ENCODE results near the gene ADGRD2. TPM values are rescaled to one million over a fixed set of nuclear protein-coding genes. Genes with fewer than 3 reads are reported as not detected.

ADGRD2 gene
- polyA plus RNA-seq, 4 donors: not detected

GRCh38 chr9:124449381-124450151 is 685 bp upstream of the ADGRD2 start:
- 73 to 82% (median 81%) methylated on average over 13 of the region's 13 CpGs for WGBS, 3 donors
- H3K4me1 ChIP-seq (ENCODE audit: control insufficient read depth in 3 of 3, insufficient read depth in 2 of 3, low read depth in 1 of 3, low read length in 2 of 3): peaks cover 0 to 4% (median 0%) of the 10 kb centered on the region in 3 donors
- H3K9me3 ChIP-seq (ENCODE audit: control insufficient read depth in 2 of 2, insufficient read depth in 1 of 2, low read depth in 1 of 2, low read length in 1 of 2): no peaks in the 10 kb centered on the region
- FAIRE-seq (no peak), DNase-seq (no peak)
- no peaks in the 10 kb centered on the region for H3K36me3 ChIP-seq (ENCODE audit: control insufficient read depth in 3 of 3, insufficient read depth in 2 of 3, low read depth in 1 of 3, low read length in 3 of 3)
- peaks cover 5 to 52% (median 26%) of the 10 kb centered on the region in 3 donors for H3K27me3 ChIP-seq (ENCODE audit: control insufficient read depth in 3 of 3, insufficient read depth in 3 of 3, low read length in 3 of 3)
- no peak overlapping the region for H3K27ac ChIP-seq (ENCODE audit: low read depth in 1 of 3, low read length in 2 of 3)
- H3K4me3 ChIP-seq (ENCODE audit: low read depth in 1 of 3, low read length in 3 of 3): no peak overlapping the region

GRCh38 chr9:124450931-124451661 is 845 bp downstream of the ADGRD2 start:
- Histone ChIP-seq H3K9me3 (ENCODE audit: control insufficient read depth in 2 of 2, insufficient read depth in 1 of 2, low read depth in 1 of 2, low read length in 1 of 2) (no peaks in the 10 kb centered on the region), H3K4me1 (ENCODE audit: control insufficient read depth in 3 of 3, insufficient read depth in 2 of 3, low read depth in 1 of 3, low read length in 2 of 3) (peaks cover 0 to 4% (median 0%) of the 10 kb centered on the region in 3 donors), H3K36me3 (ENCODE audit: control insufficient read depth in 3 of 3, insufficient read depth in 2 of 3, low read depth in 1 of 3, low read length in 3 of 3) (no peaks in the 10 kb centered on the region), H3K27ac (ENCODE audit: low read depth in 1 of 3, low read length in 2 of 3) (no peak overlapping the region), H3K27me3 (ENCODE audit: control insufficient read depth in 3 of 3, insufficient read depth in 3 of 3, low read length in 3 of 3) (peaks cover 5 to 55% (median 26%) of the 10 kb centered on the region in 3 donors), H3K4me3 (ENCODE audit: low read depth in 1 of 3, low read length in 3 of 3) (no peak overlapping the region)
- DNase-seq: no peak
- WGBS, 3 donors: 40 to 42% (median 42%) methylated on average over 19 of the region's 19 CpGs
- no peak for FAIRE-seq

GRCh38 chr9:124452326-124452725 is 2.1 kb downstream of the ADGRD2 start:
- 80 to 81% (median 80%) methylated on average over 19 of the region's 19 CpGs for WGBS, 3 donors
- Histone ChIP-seq H3K27me3 (ENCODE audit: control insufficient read depth in 3 of 3, insufficient read depth in 3 of 3, low read length in 3 of 3) (peaks cover 5 to 58% (median 26%) of the 10 kb centered on the region in 3 donors), H3K27ac (ENCODE audit: low read depth in 1 of 3, low read length in 2 of 3) (no peak overlapping the region), H3K36me3 (ENCODE audit: control insufficient read depth in 3 of 3, insufficient read depth in 2 of 3, low read depth in 1 of 3, low read length in 3 of 3) (no peaks in the 10 kb centered on the region), H3K9me3 (ENCODE audit: control insufficient read depth in 2 of 2, insufficient read depth in 1 of 2, low read depth in 1 of 2, low read length in 1 of 2) (no peaks in the 10 kb centered on the region), H3K4me1 (ENCODE audit: control insufficient read depth in 3 of 3, insufficient read depth in 2 of 3, low read depth in 1 of 3, low read length in 2 of 3) (peaks cover 0 to 4% (median 0%) of the 10 kb centered on the region in 3 donors), H3K4me3 (ENCODE audit: low read depth in 1 of 3, low read length in 3 of 3) (no peak overlapping the region)
- FAIRE-seq: no peak
- no peak for DNase-seq

- Histone ChIP-seq H3K4me1 (ENCODE audit: control insufficient read depth in 3 of 3, insufficient read depth in 2 of 3, low read depth in 1 of 3, low read length in 2 of 3) (peaks cover 0 to 4% (median 0%) of the 10 kb centered on the region in 3 donors), H3K36me3 (ENCODE audit: control insufficient read depth in 3 of 3, insufficient read depth in 2 of 3, low read depth in 1 of 3, low read length in 3 of 3) (no peaks in the 10 kb centered on the region), H3K27me3 (ENCODE audit: control insufficient read depth in 3 of 3, insufficient read depth in 3 of 3, low read length in 3 of 3) (peaks cover 5 to 58% (median 26%) of the 10 kb centered on the region in 3 donors), H3K4me3 (ENCODE audit: low read depth in 1 of 3, low read length in 3 of 3) (peak overlapping the region in 1 of 3 donors; percentile 4), H3K9me3 (ENCODE audit: control insufficient read depth in 2 of 2, insufficient read depth in 1 of 2, low read depth in 1 of 2, low read length in 1 of 2) (no peaks in the 10 kb centered on the region), H3K27ac (ENCODE audit: low read depth in 1 of 3, low read length in 2 of 3) (no peak overlapping the region)
- FAIRE-seq (no peak), DNase-seq (peak in 1 of 2 donors; percentile 36)
- WGBS, 3 donors: 36 to 59% (median 50%) methylated on average over 46 to 85 of the region's 85 CpGs
These were observed 2.8 kb downstream of the ADGRD2 start for GRCh38 chr9:124452841-124453585.

GRCh38 chr9:124453586-124454191 is 3.4 kb downstream of the ADGRD2 start:
- no peaks in the 10 kb centered on the region for H3K9me3 ChIP-seq (ENCODE audit: control insufficient read depth in 2 of 2, insufficient read depth in 1 of 2, low read depth in 1 of 2, low read length in 1 of 2)
- 21 to 29% (median 24%) methylated on average over 23 to 35 of the region's 35 CpGs for WGBS, 3 donors
- H3K27me3 ChIP-seq (ENCODE audit: control insufficient read depth in 3 of 3, insufficient read depth in 3 of 3, low read length in 3 of 3): peaks cover 5 to 54% (median 26%) of the 10 kb centered on the region in 3 donors
- H3K4me1 ChIP-seq (ENCODE audit: control insufficient read depth in 3 of 3, insufficient read depth in 2 of 3, low read depth in 1 of 3, low read length in 2 of 3): peaks cover 0 to 4% (median 0%) of the 10 kb centered on the region in 3 donors
- H3K27ac ChIP-seq (ENCODE audit: low read depth in 1 of 3, low read length in 2 of 3): no peak overlapping the region
- no peaks in the 10 kb centered on the region for H3K36me3 ChIP-seq (ENCODE audit: control insufficient read depth in 3 of 3, insufficient read depth in 2 of 3, low read depth in 1 of 3, low read length in 3 of 3)
- peak overlapping the region in 1 of 3 donors; percentile 4 for H3K4me3 ChIP-seq (ENCODE audit: low read depth in 1 of 3, low read length in 3 of 3)
- DNase-seq (peak in 1 of 2 donors; percentile 74), FAIRE-seq (no peak)

- H3K4me1 ChIP-seq (ENCODE audit: control insufficient read depth in 3 of 3, insufficient read depth in 2 of 3, low read depth in 1 of 3, low read length in 2 of 3): peaks cover 0 to 4% (median 0%) of the 10 kb centered on the region in 3 donors
- no peak overlapping the region for H3K27ac ChIP-seq (ENCODE audit: low read depth in 1 of 3, low read length in 2 of 3)
- DNase-seq: no peak
- H3K9me3 ChIP-seq (ENCODE audit: control insufficient read depth in 2 of 2, insufficient read depth in 1 of 2, low read depth in 1 of 2, low read length in 1 of 2): no peaks in the 10 kb centered on the region
- 76 to 85% (median 78%) methylated on average over 9 of the region's 9 CpGs for WGBS, 3 donors
- no peaks in the 10 kb centered on the region for H3K36me3 ChIP-seq (ENCODE audit: control insufficient read depth in 3 of 3, insufficient read depth in 2 of 3, low read depth in 1 of 3, low read length in 3 of 3)
- no peak for FAIRE-seq
- no peak overlapping the region for H3K4me3 ChIP-seq (ENCODE audit: low read depth in 1 of 3, low read length in 3 of 3)
- H3K27me3 ChIP-seq (ENCODE audit: control insufficient read depth in 3 of 3, insufficient read depth in 3 of 3, low read length in 3 of 3): peaks cover 5 to 54% (median 26%) of the 10 kb centered on the region in 3 donors
These were observed 4.0 kb downstream of the ADGRD2 start for GRCh38 chr9:124454296-124454695.

- no peak overlapping the region for H3K4me3 ChIP-seq (ENCODE audit: low read depth in 1 of 3, low read length in 3 of 3)
- H3K27ac ChIP-seq (ENCODE audit: low read depth in 1 of 3, low read length in 2 of 3): no peak overlapping the region
- H3K36me3 ChIP-seq (ENCODE audit: control insufficient read depth in 3 of 3, insufficient read depth in 2 of 3, low read depth in 1 of 3, low read length in 3 of 3): no peaks in the 10 kb centered on the region
- peaks cover 5 to 47% (median 24%) of the 10 kb centered on the region in 3 donors for H3K27me3 ChIP-seq (ENCODE audit: control insufficient read depth in 3 of 3, insufficient read depth in 3 of 3, low read length in 3 of 3)
- WGBS, 3 donors: 74 to 81% (median 80%) methylated on average over 14 of the region's 14 CpGs
- DNase-seq: no peak
- peaks cover 0 to 4% (median 0%) of the 10 kb centered on the region in 3 donors for H3K4me1 ChIP-seq (ENCODE audit: control insufficient read depth in 3 of 3, insufficient read depth in 2 of 3, low read depth in 1 of 3, low read length in 2 of 3)
- H3K9me3 ChIP-seq (ENCODE audit: control insufficient read depth in 2 of 2, insufficient read depth in 1 of 2, low read depth in 1 of 2, low read length in 1 of 2): no peaks in the 10 kb centered on the region
- no peak for FAIRE-seq
These were observed 4.7 kb downstream of the ADGRD2 start for GRCh38 chr9:124454791-124455443.
